SIG-M5 treated with dmso at 0.1 percent for 504 hours (cell line): ENCODE results near the gene PLAAT5.
A peak's percentile ranks its signal among the peaks of the same experiment; 100 is the strongest.

Experiments used
- DNase-seq: peaks from one replicate; lab custom pipeline; 2025; ENCODE audit not compliant: unreplicated experiment; lab: John Stamatoyannopoulos, UW

PLAAT5 gene

GRCh38 chr11:63512816-63513215, 21.8 kb upstream of the PLAAT5 start:
- DNase-seq: no peak

GRCh38 chr11:63511048-63511748, 20.2 kb upstream of the PLAAT5 start:
- DNase-seq: no peak

- DNase-seq: no peak
These were observed 19.5 kb upstream of the PLAAT5 start for GRCh38 chr11:63510360-63511047.

GRCh38 chr11:63508745-63509144, 17.8 kb upstream of the PLAAT5 start:
- DNase-seq: no peak

GRCh38 chr11:63508009-63508408, 17.0 kb upstream of the PLAAT5 start:
- DNase-seq: peak; percentile 73

- DNase-seq: no peak
These were observed 16.5 kb upstream of the PLAAT5 start for GRCh38 chr11:63507511-63507910.

- DNase-seq: no peak
These were observed 15.9 kb upstream of the PLAAT5 start for GRCh38 chr11:63506876-63507275.

- peak; percentile 89 for DNase-seq
These were observed 15.0 kb upstream of the PLAAT5 start, which contains the start of gene LGALS12 for GRCh38 chr11:63505857-63506528. Gene LGALS12 (plus strand): TSS chr11:63506084. CDS start chr11:63506459, 375 bp downstream.

- peak; percentile 12 for DNase-seq
These were observed 14.1 kb upstream of the PLAAT5 start for GRCh38 chr11:63504933-63505586.

- no peak for DNase-seq
These were observed 13.1 kb upstream of the PLAAT5 start for GRCh38 chr11:63504054-63504453.

- peak; percentile 72 for DNase-seq
These were observed 12.5 kb upstream of the PLAAT5 start for GRCh38 chr11:63503492-63503891.

GRCh38 chr11:63502252-63502820, 11.4 kb upstream of the PLAAT5 start:
- peak; percentile 43 for DNase-seq

- no peak for DNase-seq
These were observed 10.3 kb upstream of the PLAAT5 start for GRCh38 chr11:63501236-63501635.

GRCh38 chr11:63499874-63500273, 8.9 kb upstream of the PLAAT5 start:
- no peak for DNase-seq

- DNase-seq: no peak
These were observed 4.0 kb upstream of the PLAAT5 start for GRCh38 chr11:63494975-63495374.

- DNase-seq: no peak
These were observed 2.2 kb upstream of the PLAAT5 start for GRCh38 chr11:63493127-63493526.

GRCh38 chr11:63492441-63492840, 1.5 kb upstream of the PLAAT5 start:
- no peak for DNase-seq

GRCh38 chr11:63491636-63492372, 837 bp upstream of the PLAAT5 start:
- DNase-seq: peak; percentile 58

- DNase-seq: no peak
These were observed 247 bp upstream of the PLAAT5 start for GRCh38 chr11:63491240-63491587.

GRCh38 chr11:63489879-63490278, 1.1 kb downstream of the PLAAT5 start:
- DNase-seq: no peak

GRCh38 chr11:63488789-63489188, 2.2 kb downstream of the PLAAT5 start:
- no peak for DNase-seq
